Memory B cell (primary cell): ENCODE measurements around the gene PDE4D.

Experiments used
- ATAC-seq: fragments of 150-1000 bp; cut with Tn5 transposase; 2 replicates; pipeline ENCODE4 v1.10.0; 2021; ENCODE audit warnings: low read depth, mild to moderate bottlenecking, moderate library complexity
- DNase-seq, 2 donors: peaks; one replicate each; pipeline ENCODE4 v3.0.0; 2022; ENCODE audit warnings: low spot score in 2 of 2
- H3K27ac Mint-ChIP-seq: one replicate; pipeline ENCODE4 v1.8.0; 2022; ENCODE audit warnings: mild to moderate bottlenecking, moderate library complexity, mixed read lengths
- H3K27me3 Mint-ChIP-seq: one replicate; pipeline ENCODE4 v1.8.0; 2022; ENCODE audit warnings: mixed read lengths
- H3K36me3 Mint-ChIP-seq: one replicate; pipeline ENCODE4 v1.8.0; 2022; ENCODE audit warnings: mild to moderate bottlenecking, mixed read lengths
- H3K4me1 Mint-ChIP-seq: one replicate; pipeline ENCODE4 v1.8.0; 2022; ENCODE audit warnings: mixed read lengths
- H3K4me3 Mint-ChIP-seq: one replicate; pipeline ENCODE4 v1.8.0; 2022; ENCODE audit warnings: mild to moderate bottlenecking, moderate library complexity, mixed read lengths
- H3K9me3 Mint-ChIP-seq: one replicate; pipeline ENCODE4 v1.8.0; 2022; ENCODE audit warnings: mixed read lengths

Gene PDE4D

GRCh38 chr5:59628062-59628828, 265.3 kb downstream of the PDE4D start:
- H3K4me1 Mint-ChIP-seq, result peaks cover 2% of the 10 kb centered on the region
- H3K9me3 Mint-ChIP-seq, result peaks cover 8% of the 10 kb centered on the region
- H3K4me3 Mint-ChIP-seq, result no peak overlapping the region
- H3K27me3 Mint-ChIP-seq, result no peaks in the 10 kb centered on the region
- no peak for DNase-seq
- H3K36me3 Mint-ChIP-seq, result peaks cover 21% of the 10 kb centered on the region
- no peak for ATAC-seq
- no peak overlapping the region for H3K27ac Mint-ChIP-seq

- ATAC-seq, result no peak
- no peak overlapping the region for H3K27ac Mint-ChIP-seq
- peaks cover 13% of the 10 kb centered on the region for H3K36me3 Mint-ChIP-seq
- no peak overlapping the region for H3K4me3 Mint-ChIP-seq
- DNase-seq, result no peak
- H3K27me3 Mint-ChIP-seq, result no peaks in the 10 kb centered on the region
- peaks cover 8% of the 10 kb centered on the region for H3K9me3 Mint-ChIP-seq
- peaks cover 10% of the 10 kb centered on the region for H3K4me1 Mint-ChIP-seq
These were observed 268.6 kb downstream of the PDE4D start for GRCh38 chr5:59624898-59625297.

GRCh38 chr5:59622848-59623247, 270.7 kb downstream of the PDE4D start:
- Mint-ChIP-seq H3K4me3 (no peak overlapping the region), H3K27me3 (no peaks in the 10 kb centered on the region), H3K36me3 (peaks cover 6% of the 10 kb centered on the region), H3K27ac (peak overlapping the region; percentile 74), H3K4me1 (peaks cover 16% of the 10 kb centered on the region), H3K9me3 (no peaks in the 10 kb centered on the region)
- ATAC-seq (no peak), DNase-seq (no peak)

GRCh38 chr5:59621477-59621876, 272.0 kb downstream of the PDE4D start:
- DNase-seq (no peak), ATAC-seq (no peak)
- Mint-ChIP-seq H3K36me3 (peaks cover 6% of the 10 kb centered on the region), H3K9me3 (no peaks in the 10 kb centered on the region), H3K4me1 (peaks cover 16% of the 10 kb centered on the region), H3K27me3 (no peaks in the 10 kb centered on the region), H3K4me3 (no peak overlapping the region), H3K27ac (no peak overlapping the region)

- H3K27me3 Mint-ChIP-seq, result no peaks in the 10 kb centered on the region
- H3K4me1 Mint-ChIP-seq, result peaks cover 16% of the 10 kb centered on the region
- peak overlapping the region; percentile 9 for H3K27ac Mint-ChIP-seq
- no peak for DNase-seq
- H3K9me3 Mint-ChIP-seq, result no peaks in the 10 kb centered on the region
- ATAC-seq, result peak; percentile 73
- no peak overlapping the region for H3K4me3 Mint-ChIP-seq
- H3K36me3 Mint-ChIP-seq, result peaks cover 6% of the 10 kb centered on the region
These were observed 272.9 kb downstream of the PDE4D start for GRCh38 chr5:59620535-59621212.

GRCh38 chr5:59618644-59619043, 274.9 kb downstream of the PDE4D start:
- Mint-ChIP-seq H3K9me3 (no peaks in the 10 kb centered on the region), H3K27me3 (no peaks in the 10 kb centered on the region), H3K4me3 (no peak overlapping the region), H3K27ac (no peak overlapping the region), H3K36me3 (peaks cover 5% of the 10 kb centered on the region), H3K4me1 (peaks cover 16% of the 10 kb centered on the region)
- no peak for ATAC-seq
- DNase-seq, result no peak

- H3K27ac Mint-ChIP-seq, result no peak overlapping the region
- no peak overlapping the region for H3K4me3 Mint-ChIP-seq
- ATAC-seq (no peak), DNase-seq (no peak)
- H3K4me1 Mint-ChIP-seq, result peaks cover 20% of the 10 kb centered on the region
- H3K27me3 Mint-ChIP-seq, result no peaks in the 10 kb centered on the region
- H3K36me3 Mint-ChIP-seq, result peaks cover 6% of the 10 kb centered on the region
- H3K9me3 Mint-ChIP-seq, result no peaks in the 10 kb centered on the region
These were observed 276.2 kb downstream of the PDE4D start for GRCh38 chr5:59617186-59617771.

- peaks cover 6% of the 10 kb centered on the region for H3K36me3 Mint-ChIP-seq
- no peaks in the 10 kb centered on the region for H3K9me3 Mint-ChIP-seq
- no peak overlapping the region for H3K4me3 Mint-ChIP-seq
- ATAC-seq (no peak), DNase-seq (no peak)
- no peak overlapping the region for H3K27ac Mint-ChIP-seq
- no peaks in the 10 kb centered on the region for H3K27me3 Mint-ChIP-seq
- H3K4me1 Mint-ChIP-seq, result peaks cover 26% of the 10 kb centered on the region
These were observed 277.1 kb downstream of the PDE4D start for GRCh38 chr5:59616413-59616812.

- DNase-seq (no peak), ATAC-seq (no peak)
- Mint-ChIP-seq H3K4me1 (peaks cover 26% of the 10 kb centered on the region), H3K36me3 (peaks cover 6% of the 10 kb centered on the region), H3K27ac (no peak overlapping the region), H3K4me3 (no peak overlapping the region), H3K27me3 (no peaks in the 10 kb centered on the region), H3K9me3 (peaks cover 1% of the 10 kb centered on the region)
These were observed 278.3 kb downstream of the PDE4D start for GRCh38 chr5:59615272-59615671.

- Mint-ChIP-seq H3K4me1 (peaks cover 28% of the 10 kb centered on the region), H3K36me3 (peaks cover 5% of the 10 kb centered on the region), H3K27ac (no peak overlapping the region), H3K4me3 (no peak overlapping the region), H3K9me3 (peaks cover 1% of the 10 kb centered on the region), H3K27me3 (no peaks in the 10 kb centered on the region)
- DNase-seq, result no peak
- no peak for ATAC-seq
These were observed 283.8 kb downstream of the PDE4D start for GRCh38 chr5:59609501-59610265.

GRCh38 chr5:59608745-59609144, 284.8 kb downstream of the PDE4D start:
- H3K4me3 Mint-ChIP-seq, result no peak overlapping the region
- no peaks in the 10 kb centered on the region for H3K27me3 Mint-ChIP-seq
- peaks cover 32% of the 10 kb centered on the region for H3K4me1 Mint-ChIP-seq
- no peak for ATAC-seq
- H3K36me3 Mint-ChIP-seq, result peaks cover 5% of the 10 kb centered on the region
- no peak overlapping the region for H3K27ac Mint-ChIP-seq
- DNase-seq, result no peak
- H3K9me3 Mint-ChIP-seq, result peaks cover 1% of the 10 kb centered on the region

- Mint-ChIP-seq H3K27ac (no peak overlapping the region), H3K4me1 (peaks cover 27% of the 10 kb centered on the region), H3K27me3 (no peaks in the 10 kb centered on the region), H3K9me3 (peaks cover 1% of the 10 kb centered on the region), H3K36me3 (peaks cover 2% of the 10 kb centered on the region), H3K4me3 (no peak overlapping the region)
- ATAC-seq (no peak), DNase-seq (no peak)
These were observed 286.3 kb downstream of the PDE4D start for GRCh38 chr5:59607138-59607765.

- Mint-ChIP-seq H3K4me1 (peaks cover 26% of the 10 kb centered on the region), H3K9me3 (peaks cover 1% of the 10 kb centered on the region)
These were observed 287.6 kb downstream of the PDE4D start for GRCh38 chr5:59605915-59606314.

More at GRCh38 chr5:59605915-59606314, 287.6 kb downstream of the PDE4D start:
- DNase-seq (no peak), ATAC-seq (no peak)
- Mint-ChIP-seq H3K36me3 (peaks cover 2% of the 10 kb centered on the region), H3K4me3 (no peak overlapping the region), H3K27ac (no peak overlapping the region), H3K27me3 (no peaks in the 10 kb centered on the region)
